MCF 10A (cell line): ENCODE results near the gene DEFB114. TPM values are rescaled to one million over a fixed set of nuclear protein-coding genes. Genes with fewer than 3 reads are reported as not detected.

ENCODE experiments used
- BruUV-seq: library from RNA; stranded (reverse); fragments of 400-500 nt; replicated peaks from 2 replicates; lab custom pipeline; 2021; lab: Mats Ljungman, UMichigan
- CTCF ChIA-PET: fragments of 300-600 bp; sonication (Branson Sonifier 250); formaldehyde crosslinking; extraction: SDS; loops from one replicate; lab custom pipeline; 2021; ENCODE audit warnings: antibody characterized with exemption, inconsistent platforms; lab: Yijun Ruan, JAX
- POLR2A ChIA-PET: fragments of 300-600, 350-650 bp; sonication (Branson Sonifier 250); formaldehyde crosslinking; extraction: SDS; loops from one replicate; lab custom pipeline; 2020; ENCODE audit warnings: antibody characterized with exemption, inconsistent platforms; lab: Yijun Ruan, JAX
- DNase-seq: peaks from one replicate; pipeline ENCODE4 v3.0.0-alpha.2; 2018; ENCODE audit not compliant: unreplicated experiment
- H3K27ac Mint-ChIP-seq: one replicate; pipeline ENCODE4 v1.8.0; 2022; ENCODE audit warnings: mild to moderate bottlenecking, low read depth, mixed read lengths; ENCODE audit not compliant: unreplicated experiment
- H3K27me3 Mint-ChIP-seq: one replicate; pipeline ENCODE4 v1.8.0; 2022; ENCODE audit warnings: mixed read lengths; ENCODE audit not compliant: insufficient read depth, unreplicated experiment
- H3K36me3 Mint-ChIP-seq: one replicate; pipeline ENCODE4 v1.8.0; 2022; ENCODE audit warnings: mild to moderate bottlenecking, moderate library complexity, mixed read lengths; ENCODE audit not compliant: insufficient read depth, unreplicated experiment
- H3K4me1 Mint-ChIP-seq: one replicate; pipeline ENCODE4 v1.8.0; 2022; ENCODE audit warnings: mixed read lengths; ENCODE audit not compliant: insufficient read depth, unreplicated experiment
- H3K4me3 Mint-ChIP-seq: one replicate; pipeline ENCODE4 v1.8.0; 2022; ENCODE audit warnings: mild to moderate bottlenecking, moderate library complexity, mixed read lengths; ENCODE audit not compliant: unreplicated experiment
- H3K9me3 Mint-ChIP-seq: one replicate; pipeline ENCODE4 v1.8.0; 2022; ENCODE audit warnings: mixed read lengths; ENCODE audit not compliant: unreplicated experiment
- intact Hi-C: fragments of 100-400 bp; cut with micrococcal nuclease; formaldehyde crosslinking; loops from 2 replicates; pipeline ENCODE4 v1.14.1; 2022
- total RNA-seq: library from RNA; stranded (reverse); gene quantifications from 2 replicates; pipeline ENCODE4 v1.2.3, GENCODE V29; 2022
- TF ChIP-seq, protein P1 (sequence below): fragments of 200-600 bp; IDR thresholded peaks from one replicate; pipeline ENCODE4 v1.8.0; 2022; ENCODE audit warnings: antibody characterized with exemption, mild to moderate bottlenecking; ENCODE audit not compliant: unreplicated experiment

The DEFB114 gene
- total RNA-seq, 1 experiment from 2014 or later: not detected

DNA sequence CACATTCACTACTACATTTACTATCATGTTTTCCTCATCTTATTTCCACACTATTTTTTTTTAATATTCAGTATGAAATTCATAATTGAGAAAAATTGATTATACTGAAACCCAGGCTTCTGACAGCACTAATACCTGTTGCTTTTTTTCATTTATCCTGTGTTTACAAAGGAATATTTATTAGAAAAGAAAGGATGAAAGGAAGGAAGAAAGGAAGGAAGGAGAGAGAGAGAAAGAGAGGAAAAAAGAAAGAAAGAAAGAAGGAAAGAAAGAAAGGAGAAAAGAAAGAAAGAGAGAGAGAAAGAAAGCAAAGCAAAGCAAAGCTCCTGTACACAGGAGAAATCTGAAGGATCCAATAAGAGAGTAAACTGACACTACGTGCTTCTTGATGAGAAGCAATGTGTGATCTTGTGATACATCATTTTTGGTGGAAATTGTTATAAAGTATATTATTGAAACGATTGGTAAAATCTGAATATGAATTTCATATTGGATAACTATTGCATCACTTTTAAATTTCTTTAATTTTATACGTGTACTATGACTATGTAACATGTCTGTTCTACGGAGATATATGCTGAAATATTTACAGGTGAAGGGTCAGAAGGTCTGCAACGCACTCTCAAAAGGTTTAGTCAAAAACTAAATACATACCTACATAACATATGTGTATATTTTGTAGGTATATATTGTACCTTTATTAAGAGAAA is 43.9 kb downstream of the DEFB114 start:
- Mint-ChIP-seq H3K27ac (no peak overlapping the region), H3K4me3 (no peak overlapping the region), H3K36me3 (no peaks in the 10 kb centered on the region), H3K4me1 (no peaks in the 10 kb centered on the region), H3K27me3 (no peaks in the 10 kb centered on the region), H3K9me3 (no peaks in the 10 kb centered on the region)
- intact Hi-C loops: no loop called here
- DNase-seq: no peak
- TF ChIP-seq, protein P1, sequence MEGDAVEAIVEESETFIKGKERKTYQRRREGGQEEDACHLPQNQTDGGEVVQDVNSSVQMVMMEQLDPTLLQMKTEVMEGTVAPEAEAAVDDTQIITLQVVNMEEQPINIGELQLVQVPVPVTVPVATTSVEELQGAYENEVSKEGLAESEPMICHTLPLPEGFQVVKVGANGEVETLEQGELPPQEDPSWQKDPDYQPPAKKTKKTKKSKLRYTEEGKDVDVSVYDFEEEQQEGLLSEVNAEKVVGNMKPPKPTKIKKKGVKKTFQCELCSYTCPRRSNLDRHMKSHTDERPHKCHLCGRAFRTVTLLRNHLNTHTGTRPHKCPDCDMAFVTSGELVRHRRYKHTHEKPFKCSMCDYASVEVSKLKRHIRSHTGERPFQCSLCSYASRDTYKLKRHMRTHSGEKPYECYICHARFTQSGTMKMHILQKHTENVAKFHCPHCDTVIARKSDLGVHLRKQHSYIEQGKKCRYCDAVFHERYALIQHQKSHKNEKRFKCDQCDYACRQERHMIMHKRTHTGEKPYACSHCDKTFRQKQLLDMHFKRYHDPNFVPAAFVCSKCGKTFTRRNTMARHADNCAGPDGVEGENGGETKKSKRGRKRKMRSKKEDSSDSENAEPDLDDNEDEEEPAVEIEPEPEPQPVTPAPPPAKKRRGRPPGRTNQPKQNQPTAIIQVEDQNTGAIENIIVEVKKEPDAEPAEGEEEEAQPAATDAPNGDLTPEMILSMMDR: no peak
- ChIA-PET POLR2A (no interaction called here), CTCF (no interaction called here)
- no TSS peak for BruUV-seq

DNA sequence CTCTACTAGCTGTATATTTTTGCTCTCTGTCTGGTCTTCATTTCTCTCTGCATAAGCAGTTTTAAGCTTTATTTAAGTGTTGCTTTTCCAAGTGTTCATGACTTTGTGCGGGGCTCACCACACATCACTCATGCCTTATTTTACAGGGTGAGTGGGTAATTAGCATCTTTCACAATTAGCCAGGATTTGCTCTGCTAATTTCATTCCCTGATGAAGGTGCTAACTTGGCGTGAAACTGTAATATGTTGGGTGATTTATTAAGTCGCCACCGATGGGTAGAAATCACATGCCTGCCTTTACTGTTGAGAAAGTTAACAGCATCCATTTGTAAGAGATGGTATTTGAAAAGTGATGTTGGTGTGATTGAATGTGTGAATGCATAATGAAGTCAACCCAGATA is 44.7 kb downstream of the DEFB114 start:
- DNase-seq: no peak
- ChIA-PET CTCF (interaction anchor here (0.5 to 0.6 kb wide), 2 partner anchors 9 to 174 kb away, joined by 3 read pairs; no protein-coding TSS in a partner anchor), POLR2A (no interaction called here)
- Mint-ChIP-seq H3K36me3 (no peaks in the 10 kb centered on the region), H3K27ac (no peak overlapping the region), H3K4me1 (no peaks in the 10 kb centered on the region), H3K4me3 (no peak overlapping the region), H3K27me3 (no peaks in the 10 kb centered on the region), H3K9me3 (no peaks in the 10 kb centered on the region)
- TF ChIP-seq, protein P1: no peak
- BruUV-seq: no TSS peak
- intact Hi-C loops: no loop called here

DNA sequence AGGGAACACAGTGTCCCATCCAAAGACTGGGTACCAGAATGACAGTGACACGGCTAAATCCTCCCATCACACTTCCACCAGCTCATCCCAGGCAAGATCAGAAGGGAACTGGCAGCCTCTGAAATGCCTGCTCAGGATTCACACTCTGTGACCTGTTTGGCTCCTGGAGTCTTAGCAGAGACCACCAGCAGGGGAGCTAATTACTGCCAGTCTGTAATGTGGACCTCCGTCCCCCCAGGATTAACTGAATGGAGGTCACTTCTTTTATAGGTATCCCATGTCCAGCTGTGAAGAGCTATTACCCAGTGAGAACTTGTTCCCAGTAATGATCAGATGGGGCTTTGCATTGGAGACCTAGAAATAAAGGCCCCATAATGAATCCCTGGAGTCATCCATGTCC is 45.2 kb downstream of the DEFB114 start:
- Mint-ChIP-seq H3K36me3 (no peaks in the 10 kb centered on the region), H3K4me3 (no peak overlapping the region), H3K27ac (no peak overlapping the region), H3K4me1 (no peaks in the 10 kb centered on the region), H3K27me3 (no peaks in the 10 kb centered on the region), H3K9me3 (no peaks in the 10 kb centered on the region)
- TF ChIP-seq, protein P1: no peak
- DNase-seq: no peak
- CTCF ChIA-PET: interaction anchor here (0.5 to 0.6 kb wide), 2 partner anchors 8 to 173 kb away, joined by 3 read pairs; no protein-coding TSS in a partner anchor
- no TSS peak for BruUV-seq
- intact Hi-C loops: no loop called here
- POLR2A ChIA-PET: interaction anchor here (0.6 kb wide), 1 partner anchor 1855 kb away, joined by 3 read pairs; no protein-coding TSS in a partner anchor

DNA sequence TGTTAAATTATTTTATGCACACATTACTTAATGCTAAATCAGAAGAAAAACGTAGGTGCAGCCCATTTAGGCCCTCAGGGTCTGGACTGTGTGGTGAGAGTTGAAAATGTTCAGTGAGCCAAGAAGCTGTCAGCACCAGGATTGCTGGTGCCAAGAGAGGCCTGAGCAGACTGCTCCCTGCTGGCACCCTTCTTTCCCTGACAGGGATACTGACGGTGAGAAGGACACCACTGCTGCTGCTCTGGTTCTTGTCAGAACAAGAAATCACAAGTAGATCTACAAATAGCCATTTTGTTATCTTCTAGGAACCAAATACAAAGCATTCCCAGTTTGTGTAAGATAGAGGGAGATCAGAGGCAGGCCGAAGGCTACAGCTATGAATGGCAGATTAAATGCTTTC is 48.9 kb downstream of the DEFB114 start:
- no peaks in the 10 kb centered on the region for H3K9me3 Mint-ChIP-seq
- intact Hi-C loops: no loop called here
- DNase-seq: peak; percentile 42
- H3K27ac Mint-ChIP-seq: peak overlapping the region; percentile 22
- ChIA-PET POLR2A (interaction anchor here (1.1 to 1.2 kb wide), 2 partner anchors 9 to 93 kb away, joined by 3 to 4 read pairs; no protein-coding TSS in a partner anchor), CTCF (interaction anchor here (0.7 to 1.2 kb wide), 3 partner anchors 10 to 108 kb away, joined by 3 to 4 read pairs (median 3); no protein-coding TSS in a partner anchor)
- no TSS peak for BruUV-seq
- H3K27me3 Mint-ChIP-seq: no peaks in the 10 kb centered on the region
- H3K36me3 Mint-ChIP-seq: no peaks in the 10 kb centered on the region
- TF ChIP-seq, protein P1: no peak
- no peaks in the 10 kb centered on the region for H3K4me1 Mint-ChIP-seq
- no peak overlapping the region for H3K4me3 Mint-ChIP-seq
